ENCODE results near the gene WDR83. TPM values are rescaled to one million over a fixed set of nuclear protein-coding genes. Genes with fewer than 3 reads are reported as not detected.

The WDR83 gene, protein sequence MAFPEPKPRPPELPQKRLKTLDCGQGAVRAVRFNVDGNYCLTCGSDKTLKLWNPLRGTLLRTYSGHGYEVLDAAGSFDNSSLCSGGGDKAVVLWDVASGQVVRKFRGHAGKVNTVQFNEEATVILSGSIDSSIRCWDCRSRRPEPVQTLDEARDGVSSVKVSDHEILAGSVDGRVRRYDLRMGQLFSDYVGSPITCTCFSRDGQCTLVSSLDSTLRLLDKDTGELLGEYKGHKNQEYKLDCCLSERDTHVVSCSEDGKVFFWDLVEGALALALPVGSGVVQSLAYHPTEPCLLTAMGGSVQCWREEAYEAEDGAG
- 8.8 and 11.3 TPM in 2 replicates for total RNA-seq

DNA sequence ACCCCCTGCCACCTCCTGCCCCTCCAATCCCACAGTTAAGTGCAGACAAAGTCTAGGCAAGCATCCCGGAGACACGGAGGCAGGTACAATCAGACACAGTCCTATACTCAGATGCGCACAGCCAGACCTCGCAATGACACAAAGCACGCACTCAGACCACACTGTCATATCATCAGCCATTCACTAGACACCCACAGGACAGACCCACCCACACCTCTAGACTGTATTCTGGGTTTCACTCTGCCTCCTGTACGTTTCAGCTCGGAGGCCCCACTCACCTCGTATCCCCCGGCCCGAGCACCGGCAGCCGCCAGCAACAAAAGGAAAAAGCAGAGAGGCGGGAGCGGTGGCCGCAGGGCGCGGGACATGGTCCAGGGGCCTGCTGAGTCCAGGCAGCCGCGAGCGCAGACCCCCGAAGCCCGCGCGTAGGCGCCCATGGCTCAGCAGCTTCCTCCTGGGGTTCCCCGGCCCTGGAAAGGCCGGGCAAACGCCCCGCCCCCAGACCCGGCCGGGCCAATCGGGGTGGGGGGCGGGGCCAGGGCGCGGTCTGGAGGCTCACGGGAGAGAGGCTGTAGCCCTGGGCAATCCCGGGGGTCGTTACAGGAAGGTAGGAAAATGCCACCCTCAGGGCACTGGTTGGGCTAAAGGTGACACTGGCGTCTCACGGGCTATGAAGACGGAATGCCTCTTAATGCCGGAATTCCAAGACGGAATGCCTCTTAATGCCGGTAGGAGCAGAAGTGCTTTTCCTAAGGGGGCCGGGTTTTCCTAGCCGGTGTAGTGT is at the start of gene WDR83, which contains the start of gene MAN2B1:
WDR83 (plus strand) TSS at position 543 of the 784 bp plus-strand sequence. CDS start 2,984 bp downstream, outside the sequence.
MAN2B1 (minus strand) TSS at position 478 of the 784 bp plus-strand sequence; CDS start at position 437, 41 bp downstream.

DNA sequence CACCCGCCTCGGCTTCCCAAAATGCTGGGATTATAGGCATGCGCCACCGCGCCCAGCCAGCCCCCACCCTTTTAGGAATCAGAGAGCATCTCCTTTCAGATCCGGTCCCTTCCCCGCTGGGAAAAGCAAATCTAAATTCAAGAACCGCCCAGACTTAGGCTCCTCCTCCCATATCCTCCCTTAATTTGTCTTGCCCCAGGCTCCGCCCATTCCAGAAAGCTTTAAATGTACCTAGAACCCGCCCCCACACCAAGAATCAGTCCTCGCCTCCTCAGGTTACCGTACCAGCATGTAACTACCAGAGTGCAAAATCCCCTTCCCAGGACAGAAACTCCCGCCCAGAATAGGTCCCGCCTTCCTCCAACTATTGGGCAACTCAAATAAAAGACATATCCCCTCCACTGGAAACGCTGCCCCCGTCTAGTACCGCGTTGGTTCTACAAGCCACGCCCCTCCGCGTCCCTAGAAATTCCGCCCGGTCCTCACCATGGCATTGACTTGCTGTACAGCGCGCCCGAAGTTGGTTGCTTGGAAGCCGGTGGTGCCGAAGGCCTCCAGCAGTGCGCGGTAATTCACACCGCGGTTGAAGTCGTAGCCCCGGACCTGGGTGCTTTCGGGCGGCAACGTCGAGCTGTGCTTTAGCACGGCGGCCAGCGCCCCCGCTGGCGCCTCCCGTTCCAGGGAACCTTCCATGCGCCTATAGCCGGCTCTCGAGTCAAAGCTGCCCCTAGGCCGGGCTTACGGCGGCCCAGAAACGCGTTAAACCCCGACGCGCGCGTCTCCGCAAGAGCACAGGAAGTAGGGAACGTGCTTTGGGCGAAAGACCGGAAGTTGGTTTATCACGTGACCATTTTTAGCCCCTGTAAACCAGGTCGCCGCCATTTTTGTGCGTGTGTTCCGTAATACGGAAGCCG is 14.7 kb downstream of the WDR83 start, which contains the start of gene DHPS:
DHPS (minus strand) TSS at position 807 of the 914 bp plus-strand sequence; CDS start at position 693, 114 bp downstream.

DNA sequence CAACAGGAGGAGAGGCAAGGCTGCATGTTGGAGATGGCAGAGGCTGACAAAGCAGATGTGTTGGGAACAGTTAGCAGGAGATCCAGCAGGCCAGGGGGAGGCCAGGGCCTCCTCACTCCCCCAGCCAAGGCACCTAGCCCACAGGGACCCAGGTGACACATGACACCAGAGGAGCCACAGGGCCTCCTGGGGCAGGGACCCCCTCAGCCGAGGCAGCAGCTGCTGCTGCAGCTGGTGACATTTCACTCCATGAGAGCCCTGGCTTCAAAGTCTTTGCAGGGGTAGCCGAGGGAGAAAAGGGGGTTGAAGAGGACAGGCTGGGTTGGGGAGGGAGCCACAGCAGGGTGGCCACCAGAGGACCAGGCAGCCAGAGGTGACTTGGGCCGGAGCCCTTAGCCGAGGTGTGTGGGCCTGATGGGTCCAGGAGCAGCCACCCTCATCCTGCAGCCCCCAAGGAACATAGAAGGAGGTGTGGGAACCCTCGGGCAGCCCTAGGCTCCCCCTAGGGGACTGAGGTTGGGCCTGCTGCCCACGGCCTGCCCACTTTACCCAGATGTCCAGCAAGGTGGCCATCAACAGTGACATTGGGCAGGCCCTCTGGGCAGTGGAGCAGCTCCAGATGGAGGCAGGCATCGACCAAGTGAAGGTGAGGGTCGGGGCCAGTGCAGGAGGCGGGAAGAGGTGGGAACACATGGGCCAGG is 21.0 kb downstream of the WDR83 start, which contains the start of gene GNG14:
GNG14 (plus strand) TSS at position 503 of the 701 bp plus-strand sequence; CDS start at position 554, 51 bp downstream.

DNA sequence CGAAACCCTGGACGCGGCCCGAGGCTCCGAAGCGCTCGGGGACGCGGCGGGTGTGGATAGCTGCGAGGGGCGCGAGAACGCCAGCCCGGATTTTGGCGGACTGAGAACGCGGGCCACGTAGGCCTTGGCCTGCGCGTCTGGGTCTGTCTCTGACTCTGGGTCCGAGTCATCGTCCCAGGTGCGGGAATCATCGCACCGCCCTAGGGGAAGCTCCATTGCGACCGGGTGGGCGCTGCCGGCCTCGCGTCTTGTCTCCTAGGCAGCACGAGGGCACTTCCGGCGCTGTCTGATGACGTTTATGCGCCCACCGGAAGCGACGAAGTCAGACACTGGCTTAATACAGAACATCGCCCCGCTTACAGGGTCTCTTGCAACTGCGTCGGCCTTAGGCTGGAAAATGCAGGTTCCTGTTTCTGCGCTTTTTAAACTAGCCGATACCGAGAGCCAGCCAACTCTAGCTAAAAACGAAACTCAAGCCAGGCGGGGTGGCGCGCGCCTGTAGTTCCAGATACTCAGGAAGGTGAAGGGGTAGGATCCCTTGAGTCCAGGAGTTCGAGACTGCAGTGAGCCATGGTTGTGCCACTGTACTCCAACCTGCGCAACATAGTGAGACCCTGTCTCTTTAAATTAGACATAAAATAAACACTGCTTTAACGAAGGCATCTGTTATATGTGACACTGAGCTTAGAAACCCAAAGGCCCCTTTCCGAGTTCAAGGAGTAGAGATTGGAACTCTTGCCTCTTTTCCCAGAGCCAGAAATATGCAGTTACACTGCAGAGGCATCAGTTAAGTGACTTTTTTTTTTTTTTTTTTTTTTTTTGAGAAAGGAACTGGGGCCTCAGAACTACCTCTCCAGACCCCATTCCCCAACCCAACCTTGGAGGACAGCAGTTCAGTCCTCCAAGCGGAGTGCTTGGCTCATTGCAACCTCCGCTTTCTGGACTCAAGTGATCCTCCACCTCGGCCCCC is 30.0 kb downstream of the WDR83 start, which contains the start of gene FBXW9:
FBXW9 (minus strand) TSS at position 266 of the 970 bp plus-strand sequence; CDS start at position 216, 50 bp downstream.

DNA sequence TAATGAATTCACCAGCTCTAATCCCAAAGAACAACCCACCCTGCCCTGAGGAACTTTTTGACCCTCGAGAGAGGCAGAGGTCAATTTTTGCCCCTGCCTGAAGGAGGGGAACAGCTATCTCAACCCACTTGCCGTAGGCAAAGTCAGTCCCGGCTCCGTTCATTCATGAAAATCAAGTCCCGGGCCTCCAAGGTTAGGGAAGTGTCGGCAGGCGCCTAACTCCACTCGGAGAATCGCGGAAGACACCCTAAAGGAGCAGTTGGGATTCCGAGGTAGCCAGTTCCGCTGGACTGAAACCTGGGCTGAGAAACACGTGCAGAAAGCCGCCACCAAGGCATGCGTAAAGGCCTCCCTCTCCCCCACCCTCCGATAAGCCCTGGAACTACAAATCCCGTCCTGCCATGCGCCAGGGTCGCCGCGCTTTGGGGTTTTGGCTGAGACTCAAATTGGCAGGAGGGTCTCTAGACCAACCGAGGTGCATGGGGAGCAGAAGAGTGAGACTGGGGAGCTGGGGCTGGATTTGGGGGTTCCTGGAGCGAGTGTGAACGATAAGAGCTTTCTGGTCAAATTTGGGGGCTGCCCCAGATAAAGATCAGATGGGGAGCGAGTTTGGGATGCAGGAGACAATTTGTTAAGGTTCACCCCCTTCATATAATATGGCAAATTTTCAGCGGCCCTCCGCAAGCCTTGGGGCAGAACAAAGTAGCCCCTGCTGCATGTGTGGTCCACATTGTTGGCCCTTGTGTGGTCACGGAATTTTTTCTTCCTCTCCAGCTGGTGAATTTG is 57.2 kb downstream of the WDR83 start, which contains the start of gene TNPO2:
TNPO2 (minus strand) TSS at position 292 of the 786 bp plus-strand sequence. CDS start 2,955 bp downstream, outside the sequence.

Other genes starting within 250 kb of the WDR83 start
- 1.6 and 2.2 TPM in 2 replicates for gene ZNF443, start 225.8 kb upstream of the WDR83 start, total RNA-seq
- gene ZNF709, start 182.0 kb upstream of the WDR83 start, total RNA-seq, result 3.3 and 4.3 TPM in 2 replicates
- 6.8 and 11.4 TPM in 2 replicates for gene ZNF564, start 115.3 kb upstream of the WDR83 start, total RNA-seq
- 7.7 and 8.9 TPM in 2 replicates for gene ZNF490, start 56.0 kb upstream of the WDR83 start, total RNA-seq
- gene ZNF791, start 55.9 kb upstream of the WDR83 start, total RNA-seq, result 11.2 and 14.1 TPM in 2 replicates
- gene MAN2B1, start 65 bp upstream of the WDR83 start, total RNA-seq, result 20.9 and 24.9 TPM in 2 replicates
- 55.9 and 65.4 TPM in 2 replicates for gene DHPS, start 15.1 kb downstream of the WDR83 start, total RNA-seq
- not detected in 2 replicates for gene GNG14, start 21.2 kb downstream of the WDR83 start, total RNA-seq
- gene FBXW9, start 29.8 kb downstream of the WDR83 start, total RNA-seq, result 4.3 and 4.6 TPM in 2 replicates
- 19.8 and 27.3 TPM in 2 replicates for gene TNPO2, start 57.1 kb downstream of the WDR83 start, total RNA-seq
- 140 and 192 TPM in 2 replicates for gene TRIR, start 67.9 kb downstream of the WDR83 start, total RNA-seq
- gene GET3, start 70.7 kb downstream of the WDR83 start, total RNA-seq, result 101 and 118 TPM in 2 replicates
- not detected in 2 replicates for gene BEST2, start 85.0 kb downstream of the WDR83 start, total RNA-seq
- 15.8 and 21.2 TPM in 2 replicates for gene HOOK2, start 108.7 kb downstream of the WDR83 start, total RNA-seq
- gene JUNB, start 124.7 kb downstream of the WDR83 start, total RNA-seq, result 61.4 and 83.8 TPM in 2 replicates
- 244 and 259 TPM in 2 replicates for gene PRDX2, start 135.0 kb downstream of the WDR83 start, total RNA-seq
- gene THSD8, start 135.3 kb downstream of the WDR83 start, total RNA-seq, result 0.46 TPM in 1 of 2 replicates, not detected in the other
- 6.5 and 7.3 TPM in 2 replicates for gene RNASEH2A, start 139.8 kb downstream of the WDR83 start, total RNA-seq
- not detected in 2 replicates for gene RTBDN, start 167.8 kb downstream of the WDR83 start, total RNA-seq
- 0.18 and 0.28 TPM in 2 replicates for gene MAST1, start 171.7 kb downstream of the WDR83 start, total RNA-seq
- 30.4 and 35.7 TPM in 2 replicates for gene DNASE2, start 214.6 kb downstream of the WDR83 start, total RNA-seq
- gene KLF1, start 220.4 kb downstream of the WDR83 start, total RNA-seq, result 0.09 TPM in 1 of 2 replicates, not detected in the other
- 15.4 and 17.2 TPM in 2 replicates for gene GCDH, start 224.4 kb downstream of the WDR83 start, total RNA-seq

All from smooth muscle cell of bladder (primary cell).